ENCODE measurements around the gene CD5L. TPM values are rescaled to one million over a fixed set of nuclear protein-coding genes. Genes with fewer than 3 reads are reported as not detected.
A peak's percentile ranks its signal among the peaks of the same experiment; 100 is the strongest.

Gene CD5L
- total and polyA plus RNA-seq, 10 of the 15 experiments (the other 5 are each of a cell fraction or from before 2014, with no cell fraction given): 0.10 to 0.57 (median 0.24) TPM

DNA sequence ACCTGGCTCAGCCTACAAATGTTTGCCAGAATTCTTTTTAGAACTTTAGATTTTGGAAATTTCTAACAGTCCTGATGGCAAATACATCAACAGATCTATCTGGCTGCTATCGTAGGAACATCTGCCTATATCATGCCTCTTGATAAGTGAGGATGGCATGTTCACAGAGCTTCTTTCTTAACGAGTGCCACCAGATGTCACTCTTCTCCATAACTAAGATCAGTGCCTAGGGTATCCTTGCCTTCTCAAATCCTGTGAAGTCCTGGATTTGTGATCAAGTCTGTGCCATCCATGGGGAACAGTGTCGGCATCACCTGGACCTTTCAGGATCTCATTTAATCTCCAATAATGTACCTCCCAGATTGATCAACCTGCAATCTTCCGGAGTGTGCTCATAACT lies 36.5 kb upstream of the CD5L start:
- DNase-seq (ENCODE audit: low read depth, low spot score): no peak
- no peaks in the 10 kb centered on the region for H3K79me2 ChIP-seq (ENCODE audit: control insufficient read depth, insufficient read depth, low read length)
- no peak overlapping the region for H2AFZ ChIP-seq (ENCODE audit: control insufficient read depth, low read depth, low read length)
- H3K9me3 ChIP-seq (replicated peaks; ENCODE audit: control insufficient read depth, insufficient read depth, low read length): no peaks in the 10 kb centered on the region
- ChIA-PET POLR2A (no interaction called here), SMC1A (ENCODE audit: uncharacterized antibody, unreplicated experiment) (interaction anchor here (1.0 to 1.3 kb wide), 2 partner anchors 71 to 247 kb away, joined by 3 read pairs; no protein-coding TSS in a partner anchor), RAD21 (ENCODE audit: unreplicated experiment) (interaction anchor here (0.6 to 1.2 kb wide), 2 partner anchors 71 to 247 kb away, joined by 3 read pairs; no protein-coding TSS in a partner anchor), CTCF (interaction anchor here (0.8 to 1.6 kb wide), 10 partner anchors 8 to 683 kb away, joined by 3 to 8 read pairs (median 4); no protein-coding TSS in a partner anchor)
- H3K4me2 ChIP-seq (ENCODE audit: control insufficient read depth, insufficient read depth): no peak overlapping the region
- H3K4me1 ChIP-seq (ENCODE audit: control insufficient read depth, insufficient read depth, low read length): no peaks in the 10 kb centered on the region
- no TSS peak for BruUV-seq (replicated peaks)
- 26% methylated on average over 4 of the region's 4 CpGs for WGBS (ENCODE audit: insufficient coverage, insufficient replicate concordance, low lambda C conversion rate, missing lambda C conversion rate)
- no peak overlapping the region for H3K27ac ChIP-seq (ENCODE audit: control insufficient read depth, insufficient read depth)
- in situ Hi-C loops (cut with MboI): no loop called here
- peak; percentile 52 for FAIRE-seq
- no peak overlapping the region for H3K9ac ChIP-seq (ENCODE audit: control insufficient read depth, insufficient read depth, low read length)
- no peaks in the 10 kb centered on the region for H4K20me1 ChIP-seq (ENCODE audit: control insufficient read depth, insufficient read depth)
- no peak overlapping the region for H3K4me3 ChIP-seq
- H3K27me3 ChIP-seq (replicated peaks in 1 of 2; ENCODE audit: control insufficient read depth in 2 of 2, insufficient read depth in 2 of 2, low read length in 1 of 2): no peaks in the 10 kb centered on the region
- ATAC-seq: peak; percentile 70
- intact Hi-C loops (cut with micrococcal nuclease; ENCODE audit: unreplicated experiment): loop anchor here (10.0 kb wide), 1 partner anchor 247 kb away; a partner anchor contains a TSS
- no peaks in the 10 kb centered on the region for H3K36me3 ChIP-seq (ENCODE audit: control insufficient read depth in 2 of 2, insufficient read depth in 2 of 2, low read length in 1 of 2)
- TF ChIP-seq CEBPB (IDR thresholded peaks at IDR 0.05; ENCODE audit: borderline replicate concordance in 1 of 2, low read depth in 2 of 2, low read length in 2 of 2) (no peak), STAT3 (IDR thresholded peaks at IDR 0.05; ENCODE audit: low read depth, low read length) (no peak), ZBED1 (IDR thresholded peaks at IDR 0.05; ENCODE audit: borderline replicate concordance) (no peak), TCF12 (IDR thresholded peaks at IDR 0.05; ENCODE audit: low read depth, low read length) (no peak), TAF1 (IDR thresholded peaks at IDR 0.05; ENCODE audit: borderline replicate concordance, low read depth, low read length) (no peak), MYB (IDR thresholded peaks at IDR 0.05; ENCODE audit: borderline replicate concordance, low read depth, low read length) (no peak), RAD21 (IDR thresholded peaks at IDR 0.05; ENCODE audit: insufficient read depth, low read depth, low read length) (peak; percentile 69), ZNF274 (IDR thresholded peaks at IDR 0.05; ENCODE audit: insufficient read depth, insufficient read length) (no peak), TBL1XR1 (IDR thresholded peaks at IDR 0.05; ENCODE audit: low read depth, low read length) (no peak), CREB1 (IDR thresholded peaks at IDR 0.05; ENCODE audit: low read depth) (no peak), CHD2 (IDR thresholded peaks at IDR 0.05; ENCODE audit: borderline replicate concordance, low read depth, low read length) (no peak), NFXL1 (IDR thresholded peaks at IDR 0.05; ENCODE audit: borderline replicate concordance) (no peak), ZNF24 (IDR thresholded peaks at IDR 0.05) (no peak), SMC3 (IDR thresholded peaks at IDR 0.05; ENCODE audit: borderline replicate concordance, low read length) (peak; percentile 52; the same call in 1 of the 2 replicates), EGR1 (IDR thresholded peaks at IDR 0.05; ENCODE audit: borderline replicate concordance in 1 of 2, low read depth in 2 of 2, low read length in 2 of 2) (no peak), CBX3 (IDR thresholded peaks at IDR 0.05; ENCODE audit: borderline replicate concordance, low read depth) (no peak), MEF2A (IDR thresholded peaks at IDR 0.05; ENCODE audit: insufficient read depth, low read depth, low read length) (no peak), BCL11A (IDR thresholded peaks at IDR 0.05; ENCODE audit: low read depth, low read length) (no peak), ZBTB4 (CRISPR knock-in tag; IDR thresholded peaks at IDR 0.05) (no peak)
- TF ChIP-seq, protein P1, sequence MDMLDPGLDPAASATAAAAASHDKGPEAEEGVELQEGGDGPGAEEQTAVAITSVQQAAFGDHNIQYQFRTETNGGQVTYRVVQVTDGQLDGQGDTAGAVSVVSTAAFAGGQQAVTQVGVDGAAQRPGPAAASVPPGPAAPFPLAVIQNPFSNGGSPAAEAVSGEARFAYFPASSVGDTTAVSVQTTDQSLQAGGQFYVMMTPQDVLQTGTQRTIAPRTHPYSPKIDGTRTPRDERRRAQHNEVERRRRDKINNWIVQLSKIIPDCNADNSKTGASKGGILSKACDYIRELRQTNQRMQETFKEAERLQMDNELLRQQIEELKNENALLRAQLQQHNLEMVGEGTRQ (IDR thresholded peaks at IDR 0.05; ENCODE audit: borderline replicate concordance, low read depth, low read length): no peak
- TF ChIP-seq, protein P2, sequence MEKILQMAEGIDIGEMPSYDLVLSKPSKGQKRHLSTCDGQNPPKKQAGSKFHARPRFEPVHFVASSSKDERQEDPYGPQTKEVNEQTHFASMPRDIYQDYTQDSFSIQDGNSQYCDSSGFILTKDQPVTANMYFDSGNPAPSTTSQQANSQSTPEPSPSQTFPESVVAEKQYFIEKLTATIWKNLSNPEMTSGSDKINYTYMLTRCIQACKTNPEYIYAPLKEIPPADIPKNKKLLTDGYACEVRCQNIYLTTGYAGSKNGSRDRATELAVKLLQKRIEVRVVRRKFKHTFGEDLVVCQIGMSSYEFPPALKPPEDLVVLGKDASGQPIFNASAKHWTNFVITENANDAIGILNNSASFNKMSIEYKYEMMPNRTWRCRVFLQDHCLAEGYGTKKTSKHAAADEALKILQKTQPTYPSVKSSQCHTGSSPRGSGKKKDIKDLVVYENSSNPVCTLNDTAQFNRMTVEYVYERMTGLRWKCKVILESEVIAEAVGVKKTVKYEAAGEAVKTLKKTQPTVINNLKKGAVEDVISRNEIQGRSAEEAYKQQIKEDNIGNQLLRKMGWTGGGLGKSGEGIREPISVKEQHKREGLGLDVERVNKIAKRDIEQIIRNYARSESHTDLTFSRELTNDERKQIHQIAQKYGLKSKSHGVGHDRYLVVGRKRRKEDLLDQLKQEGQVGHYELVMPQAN (conservative IDR thresholded peaks at IDR 0.05): no peak
